Right lobe of liver (tissue), 4 donors: ENCODE measurements around the gene RALY.

ENCODE experiments used
- CTCF ChIP-seq, 4 donors: fragments of 200-600 bp in 3 of 4; fragments of 450-650 bp in 1 of 4; IDR thresholded peaks; one replicate each; pipeline versions ENCODE4 v1.5.1 to v1.8.0; 2016 to 2022; ENCODE audit warnings: antibody characterized with exemption in 4 of 4, mild to moderate bottlenecking in 2 of 4
- POLR2A ChIP-seq: fragments of 450-650 bp; IDR thresholded peaks from one replicate; pipeline ENCODE4 v1.6.1; 2017; ENCODE audit warnings: antibody characterized with exemption, mild to moderate bottlenecking
- donor health status: DM: no; HTN: no; CAD: no.
- donor health status: DM: no; HTN: no; CAD: no.
- donor health status: DM: no; HTN: yes; CAD: no.

- TF ChIP-seq CTCF (IDR thresholded peaks at IDR 0.05) = no peak
- no peak for TF ChIP-seq POLR2A
These were observed 65.1 kb downstream of the RALY start for GRCh38 chr20:34058831-34059230.
